ENCODE data around the gene PGAP6. TPM values are rescaled to one million over a fixed set of nuclear protein-coding genes. Genes with fewer than 3 reads are reported as not detected.

PGAP6 gene
- total RNA-seq, 1 experiment from 2014 or later: 128 TPM

- in situ Hi-C loops (cut with HindIII; ENCODE audit: low pct_unique_long_range_greater_than_20kb, low sequenced_read_pairs): no loop called here
- H3K9me3 ChIP-seq (ENCODE audit: control insufficient read depth, insufficient read depth, low read depth, low read length): no peaks in the 10 kb centered on the region
- no peak for ATAC-seq
- DNase-seq (ENCODE audit: low read depth, low spot score): no peak
- no peaks in the 10 kb centered on the region for H3K27me3 ChIP-seq (ENCODE audit: control insufficient read depth, insufficient read depth, low read length)
- no peak overlapping the region for H3K27ac ChIP-seq (ENCODE audit: low read length)
- intact Hi-C loops (cut with micrococcal nuclease; ENCODE audit: unreplicated experiment): no loop called here
- no peak overlapping the region for H3K4me3 ChIP-seq (ENCODE audit: low read depth in 2 of 2, low read length in 2 of 2)
- TF ChIP-seq SIN3A (IDR thresholded peaks at IDR 0.05; ENCODE audit: borderline replicate concordance, insufficient read depth, low read depth, low read length) (no peak), TCF7L2 (IDR thresholded peaks at IDR 0.05; ENCODE audit: low read depth, low read length) (no peak), POLR2AphosphoS5 (IDR thresholded peaks at IDR 0.05; ENCODE audit: low read depth, low read length) (no peak), CTCF (IDR thresholded peaks at IDR 0.05) (no peak), REST (IDR thresholded peaks at IDR 0.05; ENCODE audit: insufficient read depth in 1 of 2, low read depth in 2 of 2, low read length in 1 of 2) (no peak)
- CTCF ChIA-PET: no interaction called here
- POLR2A ChIA-PET: interaction anchor here (0.6 to 0.7 kb wide), 2 partner anchors 115 to 171 kb away, joined by 3 read pairs; no protein-coding TSS in a partner anchor
- H3K36me3 ChIP-seq (ENCODE audit: control insufficient read depth, insufficient read depth, low read length): no peaks in the 10 kb centered on the region
- H3K4me1 ChIP-seq (ENCODE audit: control insufficient read depth, insufficient read depth, low read length): peaks cover 5% of the 10 kb centered on the region; the same call in 1 of the 2 replicates
- BruUV-seq (replicated peaks): no TSS peak
Observed at GRCh38 chr16:340370-341091, 41.2 kb downstream of the PGAP6 start.

GRCh38 chr16:339680-340079, 42.1 kb downstream of the PGAP6 start:
- BruUV-seq (replicated peaks): no TSS peak
- Histone ChIP-seq H3K36me3 (ENCODE audit: control insufficient read depth, insufficient read depth, low read length) (no peaks in the 10 kb centered on the region), H3K4me3 (ENCODE audit: low read depth in 2 of 2, low read length in 2 of 2) (no peak overlapping the region), H3K27me3 (ENCODE audit: control insufficient read depth, insufficient read depth, low read length) (no peaks in the 10 kb centered on the region), H3K9me3 (ENCODE audit: control insufficient read depth, insufficient read depth, low read depth, low read length) (no peaks in the 10 kb centered on the region), H3K27ac (ENCODE audit: low read length) (no peak overlapping the region), H3K4me1 (ENCODE audit: control insufficient read depth, insufficient read depth, low read length) (peaks cover 5% of the 10 kb centered on the region; the same call in 1 of the 2 replicates)
- ChIA-PET CTCF (no interaction called here), POLR2A (interaction anchor here (0.7 kb wide), 1 partner anchor 172 kb away, joined by 3 read pairs; no protein-coding TSS in a partner anchor)
- no peak for TF ChIP-seq CTCF (IDR thresholded peaks at IDR 0.05)
- TF ChIP-seq REST (IDR thresholded peaks at IDR 0.05; ENCODE audit: insufficient read depth in 1 of 2, low read depth in 2 of 2, low read length in 1 of 2): no peak
- no peak for TF ChIP-seq TCF7L2 (IDR thresholded peaks at IDR 0.05; ENCODE audit: low read depth, low read length)
- no peak for TF ChIP-seq POLR2AphosphoS5 (IDR thresholded peaks at IDR 0.05; ENCODE audit: low read depth, low read length)
- no peak for TF ChIP-seq SIN3A (IDR thresholded peaks at IDR 0.05; ENCODE audit: borderline replicate concordance, insufficient read depth, low read depth, low read length)
- DNase-seq (ENCODE audit: low read depth, low spot score): no peak
- in situ Hi-C loops (cut with HindIII; ENCODE audit: low pct_unique_long_range_greater_than_20kb, low sequenced_read_pairs) (no loop called here), intact Hi-C loops (cut with micrococcal nuclease; ENCODE audit: unreplicated experiment) (no loop called here)
- ATAC-seq: no peak
